CD4-positive, alpha-beta T cell (primary cell): ENCODE results near the gene GFOD2. TPM values are rescaled to one million over a fixed set of nuclear protein-coding genes. Genes with fewer than 3 reads are reported as not detected.

ENCODE experiments used
- ATAC-seq: fragments of 200-7000 bp; cut with Tn5 transposase; one replicate; pipeline ENCODE4 v1.10.0; 2022; ENCODE audit warnings: mild to moderate bottlenecking; ENCODE audit not compliant: poor library complexity
- CTCF ChIA-PET: fragments of 350-600 bp; sonication (Branson Sonifier 250); formaldehyde crosslinking; loops from one replicate; lab custom pipeline; 2021; ENCODE audit warnings: antibody characterized with exemption, inconsistent platforms; lab: Charles Lee
- POLR2A ChIA-PET: fragments of 350-600 bp; sonication (Branson Sonifier 250); formaldehyde crosslinking; loops from one replicate; lab custom pipeline; 2021; ENCODE audit warnings: antibody characterized with exemption, inconsistent platforms; lab: Charles Lee
- DNase-seq, 14 experiments: peaks; one replicate each; pipeline ENCODE4 v3.0.0-alpha.2; 2013 to 2020; ENCODE audit warnings: mixed read lengths in 2 of 14
- H3K27ac ChIP-seq, 2 donors: one replicate each; pipeline versions ENCODE4 v1.5.1 to v1.7.0; 2013; ENCODE audit warnings: low read length in 2 of 2, low read depth in 1 of 2, mild to moderate bottlenecking in 1 of 2
- H3K27me3 ChIP-seq, 2 experiments: 1 replicate in 1 of 2; 2 replicates in 1 of 2; pipeline versions ENCODE4 v1.6.1 to v1.7.0; 2013; ENCODE audit warnings: low read length in 2 of 2, control low read depth in 1 of 2, mild to moderate bottlenecking in 1 of 2, moderate library complexity in 1 of 2; ENCODE audit not compliant: insufficient read depth in 2 of 2, control insufficient read depth in 1 of 2
- H3K36me3 ChIP-seq: one replicate; pipeline ENCODE4 v1.6.1; 2013; ENCODE audit warnings: low read length, control low read depth; ENCODE audit not compliant: insufficient read depth
- H3K4me1 ChIP-seq: one replicate; pipeline ENCODE4 v1.6.1; 2013; ENCODE audit warnings: low read length, control low read depth; ENCODE audit not compliant: insufficient read depth
- H3K4me3 ChIP-seq: one replicate; pipeline ENCODE4 v1.5.1; 2013; ENCODE audit warnings: mild to moderate bottlenecking, low read length, moderate library complexity
- H3K9me3 ChIP-seq, 2 experiments: 1 replicate in 1 of 2; 2 replicates in 1 of 2; pipeline versions ENCODE4 v1.6.1 to v1.7.0; 2013; ENCODE audit warnings: low read length in 2 of 2, mild to moderate bottlenecking in 2 of 2, control low read depth in 1 of 2, moderate library complexity in 1 of 2; ENCODE audit not compliant: control insufficient read depth in 1 of 2, insufficient read depth in 1 of 2
- H3K27ac Mint-ChIP-seq: one replicate; pipeline ENCODE4 v1.8.0; 2020; ENCODE audit warnings: mixed read lengths
- H3K27me3 Mint-ChIP-seq: one replicate; pipeline ENCODE4 v1.8.0; 2021; ENCODE audit warnings: mixed read lengths
- H3K36me3 Mint-ChIP-seq: one replicate; pipeline ENCODE4 v1.8.0; 2021; ENCODE audit warnings: low read depth, mixed read lengths
- H3K4me1 Mint-ChIP-seq: one replicate; pipeline ENCODE4 v1.8.0; 2021; ENCODE audit warnings: low read depth, mixed read lengths
- H3K4me3 Mint-ChIP-seq: one replicate; pipeline ENCODE4 v1.8.0; 2020; ENCODE audit warnings: mild to moderate bottlenecking, mixed read lengths
- H3K9me3 Mint-ChIP-seq: one replicate; pipeline ENCODE4 v1.8.0; 2020; ENCODE audit warnings: mixed read lengths
- intact Hi-C, 2 experiments: fragments of 100-400 bp; cut with DNase I in 1 of 2; cut with micrococcal nuclease in 1 of 2; formaldehyde crosslinking; loops; one replicate each; pipeline versions ENCODE4 v1.15.1 to v1.9.0; 2023 to 2025; cut with DNase I, micrococcal nuclease
- total RNA-seq, 174 experiments: library from RNA in 2 of 174; stranded (reverse) in 2 of 174; gene quantifications; one replicate each; pipeline ENCODE4 v1.2.3 and lab custom pipeline; 2021 to 2026
- TF ChIP-seq, protein P1 (sequence below): fragments of 200-600 bp; IDR thresholded peaks from one replicate; pipeline ENCODE4 v1.8.0; 2022; ENCODE audit warnings: antibody characterized with exemption, mild to moderate bottlenecking

The GFOD2 gene
- total RNA-seq, 2 experiments from 2014 or later: 2.8 to 3.7 TPM

- DNase-seq: no peak
- Mint-ChIP-seq H3K4me1 (peaks cover 31% of the 10 kb centered on the region), H3K27ac (no peak overlapping the region), H3K9me3 (no peaks in the 10 kb centered on the region), H3K4me3 (no peak overlapping the region), H3K27me3 (no peaks in the 10 kb centered on the region), H3K36me3 (peaks cover 5% of the 10 kb centered on the region)
- no peaks in the 10 kb centered on the region for H3K27me3 ChIP-seq
- H3K4me1 ChIP-seq: peaks cover 12% of the 10 kb centered on the region
- H3K27ac ChIP-seq: no peak overlapping the region
- no peak overlapping the region for H3K4me3 ChIP-seq
- no peak for ATAC-seq
- intact Hi-C loops: no loop called here
- CTCF ChIA-PET: no interaction called here
- POLR2A ChIA-PET: no interaction called here
- peaks cover 6% of the 10 kb centered on the region for H3K36me3 ChIP-seq
- TF ChIP-seq, protein P1, sequence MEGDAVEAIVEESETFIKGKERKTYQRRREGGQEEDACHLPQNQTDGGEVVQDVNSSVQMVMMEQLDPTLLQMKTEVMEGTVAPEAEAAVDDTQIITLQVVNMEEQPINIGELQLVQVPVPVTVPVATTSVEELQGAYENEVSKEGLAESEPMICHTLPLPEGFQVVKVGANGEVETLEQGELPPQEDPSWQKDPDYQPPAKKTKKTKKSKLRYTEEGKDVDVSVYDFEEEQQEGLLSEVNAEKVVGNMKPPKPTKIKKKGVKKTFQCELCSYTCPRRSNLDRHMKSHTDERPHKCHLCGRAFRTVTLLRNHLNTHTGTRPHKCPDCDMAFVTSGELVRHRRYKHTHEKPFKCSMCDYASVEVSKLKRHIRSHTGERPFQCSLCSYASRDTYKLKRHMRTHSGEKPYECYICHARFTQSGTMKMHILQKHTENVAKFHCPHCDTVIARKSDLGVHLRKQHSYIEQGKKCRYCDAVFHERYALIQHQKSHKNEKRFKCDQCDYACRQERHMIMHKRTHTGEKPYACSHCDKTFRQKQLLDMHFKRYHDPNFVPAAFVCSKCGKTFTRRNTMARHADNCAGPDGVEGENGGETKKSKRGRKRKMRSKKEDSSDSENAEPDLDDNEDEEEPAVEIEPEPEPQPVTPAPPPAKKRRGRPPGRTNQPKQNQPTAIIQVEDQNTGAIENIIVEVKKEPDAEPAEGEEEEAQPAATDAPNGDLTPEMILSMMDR: no peak
- peaks cover 0 to 13% of the 10 kb centered on the region in 2 experiments for H3K9me3 ChIP-seq
These were observed 17.0 kb downstream of the GFOD2 start for GRCh38 chr16:67702130-67702529.

DNA sequence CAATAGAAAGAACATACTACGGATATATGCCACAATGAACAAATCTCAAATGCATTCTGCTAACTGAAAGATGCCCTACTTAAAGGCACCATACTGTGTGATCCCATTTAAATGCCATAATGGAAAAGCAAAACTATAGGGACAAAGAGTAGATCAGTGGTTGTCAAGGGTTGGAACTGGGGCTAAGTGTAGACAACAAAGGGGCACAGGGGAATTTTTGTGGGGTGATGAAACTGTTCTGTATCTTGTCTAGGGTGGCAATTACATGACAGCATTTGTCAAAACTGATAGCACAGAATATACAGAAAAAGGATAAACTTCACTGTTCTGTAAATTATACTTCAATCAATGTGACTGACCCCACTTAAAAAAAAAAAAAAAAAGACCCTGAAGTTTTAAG lies 17.7 kb downstream of the GFOD2 start:
- Histone ChIP-seq H3K27ac (no peak overlapping the region), H3K36me3 (peaks cover 6% of the 10 kb centered on the region), H3K4me1 (peaks cover 12% of the 10 kb centered on the region), H3K9me3 (peaks cover 0 to 13% of the 10 kb centered on the region in 2 experiments), H3K27me3 (no peaks in the 10 kb centered on the region), H3K4me3 (no peak overlapping the region)
- Mint-ChIP-seq H3K4me3 (no peak overlapping the region), H3K9me3 (no peaks in the 10 kb centered on the region), H3K27me3 (no peaks in the 10 kb centered on the region), H3K4me1 (peaks cover 35% of the 10 kb centered on the region), H3K36me3 (peaks cover 5% of the 10 kb centered on the region), H3K27ac (no peak overlapping the region)
- TF ChIP-seq, protein P1: no peak
- ATAC-seq: no peak
- DNase-seq: no peak
- intact Hi-C loops: no loop called here
- CTCF ChIA-PET: no interaction called here
- POLR2A ChIA-PET: no interaction called here

DNA sequence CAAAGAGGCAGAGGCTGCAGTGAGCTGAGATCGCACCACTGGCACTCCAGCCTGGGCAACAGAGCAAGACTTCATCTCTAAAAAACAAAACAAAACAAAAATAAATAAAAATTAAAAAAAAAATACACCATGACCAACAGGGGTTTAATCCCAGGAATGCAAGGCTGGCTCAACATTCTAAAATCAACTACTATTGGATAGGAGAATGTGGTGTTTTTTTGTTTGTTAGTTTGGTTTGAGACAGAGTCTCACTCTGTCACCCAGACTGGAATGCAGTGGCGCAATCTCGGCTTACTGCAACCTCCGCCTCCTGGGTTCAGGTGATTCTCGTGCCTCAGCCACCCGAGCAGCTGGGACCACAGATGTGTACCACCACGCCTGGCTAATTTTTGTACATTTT lies 19.9 kb downstream of the GFOD2 start:
- TF ChIP-seq, protein P1: no peak
- Mint-ChIP-seq H3K36me3 (peaks cover 5% of the 10 kb centered on the region), H3K4me3 (no peak overlapping the region), H3K4me1 (peaks cover 26% of the 10 kb centered on the region), H3K27ac (no peak overlapping the region), H3K9me3 (no peaks in the 10 kb centered on the region), H3K27me3 (no peaks in the 10 kb centered on the region)
- intact Hi-C loops: no loop called here
- no peak for DNase-seq
- Histone ChIP-seq H3K27ac (no peak overlapping the region), H3K4me1 (peaks cover 12% of the 10 kb centered on the region), H3K36me3 (peaks cover 6% of the 10 kb centered on the region), H3K9me3 (peaks cover 0 to 13% of the 10 kb centered on the region in 2 experiments), H3K27me3 (no peaks in the 10 kb centered on the region), H3K4me3 (no peak overlapping the region)
- no peak for ATAC-seq
- CTCF ChIA-PET: no interaction called here
- POLR2A ChIA-PET: no interaction called here
